H1 (cell line): ENCODE results near the gene CFB. TPM values are rescaled to one million over a fixed set of nuclear protein-coding genes. Genes with fewer than 3 reads are reported as not detected.

Experiments
- CTCF ChIA-PET: fragments of 300-600 bp; sonication (Branson Sonifier 250); formaldehyde crosslinking; loops from one replicate; lab custom pipeline; 2021; ENCODE audit not compliant: partially characterized antibody; lab: Charles Lee
- POLR2A ChIA-PET: fragments of 300-600 bp; sonication (Branson Sonifier 250); formaldehyde crosslinking; loops from one replicate; lab custom pipeline; 2021; ENCODE audit warnings: inconsistent platforms; ENCODE audit not compliant: partially characterized antibody; lab: Charles Lee
- DNase-seq, 2 experiments: peaks; one replicate each; pipeline versions ENCODE4 v3.0.0 to v3.0.0-alpha.2; 2010 to 2022; ENCODE audit warnings: low spot score in 2 of 2, low read depth in 1 of 2, mixed read lengths in 1 of 2
- FAIRE-seq: peaks from 2 replicates; lab custom pipeline; 2011; peaks lifted over from hg19 to GRCh38; lab: Jason Lieb, UNC
- H2AFZ ChIP-seq: 2 replicates; pipeline ENCODE4 v1.8.1; 2012; ENCODE audit warnings: low read length, inconsistent platforms
- H2AK5ac ChIP-seq: 2 replicates; pipeline ENCODE4 v1.6.1; 2013; ENCODE audit warnings: low read depth, low read length
- H2BK120ac ChIP-seq: replicated peaks from 2 replicates; pipeline ENCODE3; 2013; ENCODE audit warnings: low read depth, low read length, inconsistent platforms
- H2BK12ac ChIP-seq: 2 replicates; pipeline ENCODE4 v1.6.1; 2013; ENCODE audit warnings: low read depth, low read length
- H2BK15ac ChIP-seq: 2 replicates; pipeline ENCODE4 v1.6.1; 2013; ENCODE audit warnings: low read length
- H2BK20ac ChIP-seq: 2 replicates; pipeline ENCODE4 v1.6.1; 2013; ENCODE audit warnings: low read length
- H2BK5ac ChIP-seq: 2 replicates; pipeline ENCODE4 v1.6.1; 2013; ENCODE audit warnings: low read depth, low read length
- H3K14ac ChIP-seq: 2 replicates; pipeline ENCODE4 v1.6.1; 2013; ENCODE audit warnings: inconsistent platforms; ENCODE audit not compliant: insufficient read length
- H3K18ac ChIP-seq: 2 replicates; pipeline ENCODE4 v1.6.1; 2013; ENCODE audit warnings: low read length; ENCODE audit errors: extremely low read depth
- H3K23ac ChIP-seq: 2 replicates; pipeline ENCODE4 v1.6.1; 2013; ENCODE audit warnings: inconsistent platforms; ENCODE audit not compliant: insufficient read length
- H3K23me2 ChIP-seq: 2 replicates; pipeline ENCODE4 v1.6.1; 2013; ENCODE audit warnings: low read depth, low read length
- H3K27ac ChIP-seq: 2 replicates; pipeline ENCODE4 v1.6.1; 2011; ENCODE audit warnings: low read depth, low read length, inconsistent platforms
- H3K27me3 ChIP-seq, 4 experiments: replicated peaks in 1 of 4; 1 replicate in 1 of 4; 2 replicates in 3 of 4; pipeline versions ENCODE4 v1.6.1 to v1.8.1; 2011 to 2013; ENCODE audit warnings: low read length in 3 of 4, mild to moderate bottlenecking in 3 of 4, inconsistent platforms in 2 of 4, mixed read lengths in 2 of 4, moderate library complexity in 1 of 4; ENCODE audit not compliant: control insufficient read depth in 3 of 4, insufficient read depth in 3 of 4; ENCODE audit errors: extremely low read depth in 1 of 4
- H3K36me3 ChIP-seq, 4 experiments: 2 replicates each; pipeline versions ENCODE4 v1.6.1 to v1.8.1; 2011 to 2013; ENCODE audit warnings: mild to moderate bottlenecking in 4 of 4, low read length in 3 of 4, moderate library complexity in 2 of 4, control low read depth in 1 of 4, inconsistent platforms in 1 of 4; ENCODE audit not compliant: insufficient read depth in 4 of 4, control insufficient read depth in 2 of 4
- H3K4ac ChIP-seq: replicated peaks from 2 replicates; pipeline ENCODE3; 2013; ENCODE audit warnings: low read length, low read depth, mixed read lengths, inconsistent platforms; ENCODE audit not compliant: insufficient read length
- H3K4me1 ChIP-seq, 4 experiments: replicated peaks in 1 of 4; 1 replicate in 1 of 4; 2 replicates in 3 of 4; pipeline versions ENCODE4 v1.6.1 to v1.8.1; 2011 to 2013; ENCODE audit warnings: low read length in 3 of 4, inconsistent platforms in 2 of 4, mixed read lengths in 1 of 4; ENCODE audit not compliant: insufficient read depth in 4 of 4, control insufficient read depth in 3 of 4
- H3K4me2 ChIP-seq, 2 experiments: 2 replicates each; pipeline versions ENCODE4 v1.6.1 to v1.8.1; 2011 to 2013; ENCODE audit warnings: low read depth in 2 of 2, low read length in 2 of 2, control low read depth in 1 of 2, inconsistent platforms in 1 of 2, mild to moderate bottlenecking in 1 of 2; ENCODE audit not compliant: insufficient read depth in 1 of 2
- H3K4me3 ChIP-seq, 4 experiments: fragments of 200-600, 300-600 bp in 1 of 4; sonication (generic), shearing (Covaris generic), sonication (Bioruptor Twin) in 1 of 4; 2 replicates each; pipeline versions ENCODE4 v1.5.1 to v1.8.1; 2011 to 2016; ENCODE audit warnings: low read length in 4 of 4, low read depth in 3 of 4, control low read depth in 2 of 4, inconsistent platforms in 2 of 4, mild to moderate bottlenecking in 2 of 4, mixed read lengths in 1 of 4, moderate library complexity in 1 of 4; ENCODE audit not compliant: insufficient read depth in 2 of 4; ENCODE audit errors: extremely low read depth in 1 of 4
- H3K56ac ChIP-seq: replicated peaks from 2 replicates; pipeline ENCODE3; 2013; ENCODE audit warnings: low read depth, mild to moderate bottlenecking, mixed read lengths, low read length, inconsistent platforms; ENCODE audit not compliant: insufficient read length
- H3K79me1 ChIP-seq: 2 replicates; pipeline ENCODE4 v1.6.1; 2013; ENCODE audit warnings: low read depth, low read length, control low read depth
- H3K79me2 ChIP-seq, 2 experiments: 2 replicates each; pipeline versions ENCODE4 v1.6.1 to v1.8.1; 2012 to 2013; ENCODE audit warnings: low read length in 2 of 2, mild to moderate bottlenecking in 2 of 2, inconsistent platforms in 1 of 2; ENCODE audit not compliant: insufficient read depth in 2 of 2, control insufficient read depth in 1 of 2
- H3K9ac ChIP-seq, 4 experiments: replicated peaks in 1 of 4; 1 replicate in 1 of 4; 2 replicates in 3 of 4; pipeline versions ENCODE4 v1.6.1 to v1.8.1; 2011 to 2013; ENCODE audit warnings: low read depth in 3 of 4, low read length in 3 of 4, control low read depth in 2 of 4, mild to moderate bottlenecking in 2 of 4, moderate library complexity in 2 of 4, inconsistent platforms in 1 of 4; ENCODE audit errors: extremely low read depth in 1 of 4
- H3K9me3 ChIP-seq, 2 experiments: 2 replicates each; pipeline versions ENCODE4 v1.6.1 to v1.8.1; 2012 to 2013; ENCODE audit warnings: mild to moderate bottlenecking in 2 of 2, moderate library complexity in 2 of 2, control low read depth in 1 of 2, inconsistent platforms in 1 of 2, low read depth in 1 of 2, low read length in 1 of 2, mixed read lengths in 1 of 2; ENCODE audit not compliant: insufficient read depth in 2 of 2
- H4K20me1 ChIP-seq, 2 experiments: replicated peaks in 1 of 2; 2 replicates each; pipeline versions ENCODE3 to v1.8.1; 2011 to 2013; ENCODE audit warnings: inconsistent platforms in 2 of 2, low read length in 2 of 2, mild to moderate bottlenecking in 1 of 2; ENCODE audit not compliant: insufficient read depth in 2 of 2, control insufficient read depth in 1 of 2
- H4K5ac ChIP-seq: 2 replicates; pipeline ENCODE4 v1.6.1; 2013; ENCODE audit warnings: low read length, low read depth, mixed read lengths, inconsistent platforms; ENCODE audit not compliant: insufficient read length
- H4K8ac ChIP-seq: 2 replicates; pipeline ENCODE4 v1.8.0; 2013; ENCODE audit warnings: mild to moderate bottlenecking, moderate library complexity, low read length, inconsistent platforms; ENCODE audit not compliant: insufficient read depth; ENCODE audit errors: extremely low read depth
- H4K91ac ChIP-seq: replicated peaks from 2 replicates; pipeline ENCODE3; 2013; ENCODE audit warnings: low read length, mixed read lengths, inconsistent platforms; ENCODE audit not compliant: insufficient read length
- EZH2 ChIP-seq: fragments of 200-600 bp; sonication (generic); IDR thresholded peaks from 2 replicates; pipeline ENCODE4 v1.7.1; 2012; ENCODE audit warnings: low read depth, mild to moderate bottlenecking, moderate library complexity, low read length, inconsistent platforms; ENCODE audit not compliant: severe bottlenecking
- KDM1A ChIP-seq: fragments of 200-600, 300-600 bp; sonication (generic); IDR thresholded peaks from 2 replicates; pipeline ENCODE4 v1.7.1; 2016; ENCODE audit warnings: mild to moderate bottlenecking, low read length, borderline replicate concordance
- SIN3A ChIP-seq, 2 experiments: IDR thresholded peaks in 1 of 2; conservative IDR thresholded peaks in 1 of 2; 2 replicates each; pipeline ENCODE4 v1.6.1; 2011 to 2012; ENCODE audit warnings: low read length in 2 of 2, improper control_type of control experiment in 1 of 2, low read depth in 1 of 2, mild to moderate bottlenecking in 1 of 2
- SRF ChIP-seq: IDR thresholded peaks from 2 replicates; pipeline ENCODE4 v1.6.1; 2011; ENCODE audit warnings: mild to moderate bottlenecking, low read depth, low read length, moderate library complexity
- WGBS, 2 experiments: shearing (Covaris generic) in 1 of 2; methylation state at CpG; one replicate each; pipeline versions ENCODE4 v1.1.6 to v1.1.7; 2013 to 2015; ENCODE audit warnings: low lambda C conversion rate in 2 of 2, mixed read lengths in 2 of 2, inconsistent platforms in 1 of 2, low coverage in 1 of 2, missing lambda C conversion rate in 1 of 2; ENCODE audit not compliant: insufficient replicate concordance in 2 of 2, insufficient coverage in 1 of 2, insufficient read length in 1 of 2; ENCODE audit errors: extremely low coverage in 1 of 2, missing lambda C conversion rate in 1 of 2; 5-methylcytosine and 5-hydroxymethylcytosine counted together
- polyA plus RNA-seq, 7 experiments: library from polyadenylated mRNA; depleted of rRNA in 3 of 7; stranded (reverse) in 5 of 7; unstranded in 2 of 7; fragments of >200 nt in 5 of 7; fragments of 200-250 nt in 2 of 7; gene quantifications; 1 replicate in 5 of 7; 2 replicates in 1 of 7; 4 replicates in 1 of 7; pipeline versions ENCODE4 v1.2.1 to v1.2.3, GENCODE V29; 2011 to 2013; ENCODE audit warnings: missing spikeins in 2 of 7, mixed read lengths in 2 of 7
- total RNA-seq: library from RNA; stranded (reverse); fragmentation: NEBNext Ultra II Directional; extraction: Animal tissue kit (Norgen Biotek cat#: 25700); gene quantifications from 2 replicates; pipeline ENCODE4 v1.2.1, GENCODE V29; 2021
- TF ChIP-seq, protein P1 (sequence below): IDR thresholded peaks from 2 replicates; pipeline ENCODE4 v1.6.1; 2012; ENCODE audit warnings: inconsistent platforms

CFB gene
- total and polyA plus RNA-seq, 2 of the 8 experiments (the other 6 are each of a cell fraction or from before 2014, with no cell fraction given), result 0.09 TPM; not detected in 1

DNA sequence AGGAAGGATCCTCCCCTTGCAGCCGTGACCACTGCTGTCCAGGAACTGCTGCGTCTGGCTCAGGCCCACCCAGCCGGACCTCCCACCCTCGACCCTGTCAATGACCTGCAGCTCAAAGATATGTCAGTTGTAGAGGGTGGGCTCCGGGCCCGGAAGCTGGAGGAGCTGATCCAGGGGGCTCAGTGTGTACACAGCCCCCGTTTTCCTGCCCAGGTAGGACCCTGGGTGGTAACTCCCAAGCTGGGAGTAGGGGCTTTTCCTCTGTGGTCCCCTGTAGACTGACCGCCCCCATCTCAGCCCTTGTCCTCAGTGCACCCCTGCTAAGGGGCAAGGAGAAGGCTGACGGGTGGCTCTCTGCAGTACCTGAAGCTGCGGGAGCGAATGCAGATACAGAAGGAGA, 22.4 kb downstream of the CFB start:
- CTCF ChIA-PET, result interaction anchor here (0.6 to 10.2 kb wide), 3 partner anchors 10 to 372 kb away, joined by 3 to 84 read pairs (median 3); partner anchors contain the start of genes NELFE and SKIC2
- Histone ChIP-seq H3K9ac (no peak overlapping the region), H3K14ac (no peak overlapping the region), H3K23ac (no peak overlapping the region), H2BK20ac (no peak overlapping the region), H3K23me2 (peaks cover 13% of the 10 kb centered on the region), H3K9me3 (no peaks in the 10 kb centered on the region), H3K27ac (no peak overlapping the region), H3K4ac (no peak overlapping the region), H3K27me3 (no peaks in the 10 kb centered on the region; a peak in 1 of 7 replicates), H2BK120ac (no peak overlapping the region), H4K5ac (no peak overlapping the region), H2AK5ac (no peak overlapping the region), H3K79me1 (peaks cover 4% of the 10 kb centered on the region; the same call in 1 of the 2 replicates), H4K91ac (no peak overlapping the region), H3K56ac (no peak overlapping the region), H2AFZ (no peak overlapping the region), H3K79me2 (peaks cover 0 to 6% of the 10 kb centered on the region in 2 experiments; a peak in 1 of 4 replicates), H2BK15ac (no peak overlapping the region), H3K4me3 (no peak overlapping the region), H3K4me1 (peaks cover 0 to 9% (median 5%) of the 10 kb centered on the region in 4 experiments; a peak in 5 of 7 replicates), H2BK12ac (no peak overlapping the region), H2BK5ac (no peak overlapping the region), H3K18ac (no peak overlapping the region), H3K36me3 (peaks cover 13 to 51% (median 40%) of the 10 kb centered on the region in 4 experiments), H4K20me1 (peaks cover 0 to 3% of the 10 kb centered on the region in 2 experiments), H4K8ac (no peak overlapping the region), H3K4me2 (no peak overlapping the region)
- TF ChIP-seq KDM1A, result no peak
- no peak for TF ChIP-seq EZH2
- TF ChIP-seq SIN3A (conservative IDR thresholded peaks at IDR 0.05 in 1 of 2, IDR thresholded peaks at IDR 0.05 in 1 of 2; ENCODE audit: low read depth in 1 of 2, low read length in 2 of 2), result no peak
- no peak for TF ChIP-seq SRF
- TF ChIP-seq, protein P1, sequence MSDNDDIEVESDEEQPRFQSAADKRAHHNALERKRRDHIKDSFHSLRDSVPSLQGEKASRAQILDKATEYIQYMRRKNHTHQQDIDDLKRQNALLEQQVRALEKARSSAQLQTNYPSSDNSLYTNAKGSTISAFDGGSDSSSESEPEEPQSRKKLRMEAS, result no peak
- DNase-seq, result no peak
- POLR2A ChIA-PET, result interaction anchor here (0.6 to 15.3 kb wide), 4 partner anchors 12 to 219 kb away, joined by 3 to 279 read pairs (median 4); partner anchors contain the start of genes EHMT2, NELFE and SKIC2
- no peak for FAIRE-seq
- WGBS, 2 experiments, result 98% methylated on average over 11 of the region's 11 CpGs; no CpG with 5 or more reads in 1 of the 2 experiments
